ENCODE measurements around the gene JRKL.

GRCh38 chr11:96366024-96366423 is 23.8 kb upstream of the JRKL start:
- TF ChIP-seq CTCF (IDR thresholded peaks at IDR 0.05) (no peak), POLR2A (IDR thresholded peaks at IDR 0.05; ENCODE audit: low read depth) (no peak), EP300 (IDR thresholded peaks at IDR 0.05) (no peak), POLR2AphosphoS5 (IDR thresholded peaks at IDR 0.05) (no peak)
